GM21381 (cell line): ENCODE data around the gene CAV1.
A peak's percentile ranks its signal among the peaks of the same experiment; 100 is the strongest.
"Not testable (repeated sequence)": the region's sequence is repeated elsewhere in the genome, so short reads cannot be mapped to it uniquely, and the experiment has no call there.

Source experiments
- ATAC-seq: cut with Tn5 transposase; IDR thresholded peaks from one replicate; pipeline ENCODE4 v1.9.1; 2021; ENCODE audit warnings: mild to moderate bottlenecking, moderate library complexity; ENCODE audit not compliant: unreplicated experiment

The CAV1 gene

DNA sequence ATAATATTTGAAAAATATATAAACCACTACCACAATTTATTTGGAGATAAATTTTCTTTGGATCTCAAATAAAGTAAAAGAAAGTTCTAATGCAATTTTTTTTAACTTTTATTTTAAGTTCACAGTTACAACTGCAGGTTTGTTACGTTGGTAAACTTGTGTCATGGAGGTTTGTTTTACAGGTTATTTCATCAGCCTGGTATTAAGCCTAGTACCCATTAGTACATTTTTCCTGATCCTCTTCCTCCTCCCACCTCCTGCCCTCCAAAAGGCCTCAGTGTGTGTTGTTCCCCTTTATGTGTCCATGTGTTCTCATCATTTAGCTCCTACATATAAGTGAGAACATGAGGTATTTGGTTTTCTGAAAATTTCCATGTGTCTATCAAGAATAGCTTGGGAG is 54.5 kb downstream of the CAV1 start:
- no peak for ATAC-seq

DNA sequence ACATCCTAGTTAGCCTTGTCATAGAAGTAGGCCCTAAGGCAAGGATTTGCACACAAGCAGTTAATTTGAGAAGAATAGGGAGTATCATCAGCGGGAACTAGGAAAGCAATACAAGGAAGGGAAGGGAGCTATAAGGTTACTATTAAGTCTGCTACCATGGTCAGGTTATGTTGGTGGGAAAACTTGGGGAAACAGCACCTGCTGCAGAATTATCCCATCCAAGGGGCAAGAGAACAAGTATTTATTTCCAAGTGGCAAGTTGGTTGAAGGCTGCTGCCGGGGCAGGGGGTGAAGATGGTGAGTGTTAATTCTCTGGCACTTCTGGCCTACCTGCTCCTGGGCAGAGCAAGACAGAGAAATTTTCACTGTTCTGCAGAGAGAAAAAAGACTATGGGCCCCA is 55.0 kb downstream of the CAV1 start:
- ATAC-seq = no peak

DNA sequence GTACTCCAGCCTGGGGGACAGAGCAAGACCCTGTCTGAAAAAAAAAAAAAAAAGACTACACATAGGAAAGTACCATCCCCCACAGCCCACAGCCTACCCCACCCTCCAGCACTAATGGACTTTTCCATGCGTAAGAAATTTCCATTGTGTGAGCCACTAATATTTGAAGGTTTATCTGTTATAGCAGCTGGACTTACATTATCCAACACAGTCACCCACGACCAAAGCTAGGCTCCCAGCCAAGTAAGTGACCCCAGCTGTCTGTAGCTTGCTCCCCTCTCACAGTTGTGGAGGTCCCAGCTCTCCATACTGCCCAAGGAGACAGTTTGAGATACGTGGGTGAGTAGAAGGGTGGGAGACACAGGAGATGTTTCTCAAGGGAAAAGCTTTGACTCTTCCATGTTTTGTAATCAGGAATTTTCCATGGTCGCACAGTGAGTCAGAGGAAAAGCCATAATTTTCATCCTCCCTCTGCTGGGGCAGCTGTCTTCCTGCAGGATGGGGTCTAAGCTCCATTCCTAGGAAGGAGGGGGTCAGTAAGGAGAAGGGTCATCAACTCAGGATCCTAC is 57.4 kb downstream of the CAV1 start:
- no peak for ATAC-seq

- no peak for ATAC-seq
Observed at GRCh38 chr7:116582806-116583444, 58.1 kb downstream of the CAV1 start.

DNA sequence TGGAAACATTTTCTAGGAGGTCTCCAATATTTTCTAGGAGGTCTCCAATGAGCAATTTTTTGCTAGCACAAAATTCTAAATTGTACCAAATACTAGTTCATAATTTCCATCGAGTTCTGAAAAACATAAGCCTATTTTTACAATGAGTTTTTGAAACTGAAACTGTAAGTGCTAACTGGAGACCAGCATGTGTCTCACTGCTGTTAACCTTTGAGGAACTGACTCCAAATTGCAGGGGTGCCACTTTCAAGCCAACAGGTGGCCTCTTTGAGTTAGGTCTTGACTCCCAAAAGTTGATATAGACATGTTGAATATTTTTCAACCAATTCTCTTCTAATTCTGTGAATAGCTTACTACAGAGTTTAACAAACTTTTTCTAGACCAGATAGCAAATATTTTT is 58.8 kb downstream of the CAV1 start:
- peak; percentile 95 for ATAC-seq

DNA sequence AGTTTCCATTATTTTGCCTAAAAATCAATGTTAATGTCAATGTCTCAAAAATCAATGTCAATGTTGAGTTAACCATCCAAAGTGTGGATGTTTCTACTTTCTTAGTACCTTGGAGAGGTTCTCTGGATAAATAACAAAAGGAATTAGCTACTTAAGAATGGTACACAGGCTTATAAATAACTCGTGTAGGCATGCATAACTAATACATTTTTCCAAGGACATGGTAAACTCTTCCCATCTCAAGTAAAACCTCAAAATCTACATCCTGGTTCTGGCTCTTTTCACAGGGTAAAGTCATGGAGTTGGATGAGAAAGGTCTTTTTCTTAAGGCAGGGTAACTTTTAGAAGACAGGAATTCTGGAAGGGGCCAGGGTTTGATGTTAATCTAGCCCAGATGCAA is 59.9 kb downstream of the CAV1 start:
- no peak for ATAC-seq

DNA sequence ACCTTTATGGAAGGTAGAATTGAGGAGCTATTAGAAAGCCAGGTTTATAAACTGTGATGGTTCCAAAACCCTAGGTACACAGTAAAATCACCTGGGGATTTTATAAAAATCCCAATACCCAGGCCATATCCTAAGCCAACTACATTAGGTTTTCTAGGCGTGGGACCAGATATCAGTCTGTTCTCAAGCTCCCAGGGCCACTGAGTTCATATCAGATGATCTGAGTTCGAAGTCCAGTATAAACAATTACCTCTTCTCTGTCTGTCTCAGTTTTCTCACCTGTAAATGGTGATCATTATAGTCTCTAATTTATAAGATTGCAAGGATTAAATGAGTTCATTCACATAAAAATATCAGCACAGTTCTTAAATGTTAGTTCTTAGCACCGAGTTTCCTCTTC is 60.6 kb downstream of the CAV1 start:
- no peak for ATAC-seq

DNA sequence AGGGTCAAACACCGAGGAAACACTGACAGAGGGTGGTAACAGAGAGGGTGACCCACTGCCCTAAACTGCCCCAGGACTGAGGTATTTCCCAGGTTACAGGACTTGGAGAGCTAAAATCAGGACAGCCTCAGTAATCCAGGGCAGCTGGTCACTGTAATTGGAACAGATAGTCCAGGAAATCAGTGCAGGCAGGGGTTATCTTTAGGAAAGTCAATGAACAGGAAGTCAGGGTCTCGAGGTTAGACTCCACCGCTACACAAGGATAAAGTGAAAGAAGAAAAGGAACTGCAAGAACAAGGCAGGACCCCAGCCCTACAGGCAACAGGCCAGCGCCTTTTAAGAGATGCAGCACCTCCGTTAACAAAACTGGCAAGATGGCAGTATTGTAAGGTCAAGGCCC is 61.1 kb downstream of the CAV1 start:
- no peak for ATAC-seq

DNA sequence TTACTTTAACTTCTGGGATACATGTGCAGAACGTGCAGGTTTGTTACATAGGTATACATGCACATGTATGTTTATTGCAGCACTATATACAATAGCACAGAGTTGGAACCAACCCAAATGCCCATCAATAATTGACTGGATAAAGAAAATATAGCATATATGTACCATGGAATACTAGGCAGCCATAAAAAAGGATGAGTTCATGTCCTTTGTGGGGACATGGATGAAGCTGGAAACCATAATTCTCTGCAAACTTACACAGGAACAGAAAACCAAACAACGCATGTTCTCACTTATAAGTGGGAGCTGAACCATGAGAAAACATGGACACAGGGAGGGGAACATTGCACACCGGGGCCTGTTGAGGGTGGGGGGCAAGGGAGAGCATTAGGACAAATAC is 62.4 kb downstream of the CAV1 start:
- not testable (repeated sequence) for ATAC-seq

- ATAC-seq = peak; percentile 45
Observed at GRCh38 chr7:116588225-116588624, 63.4 kb downstream of the CAV1 start.

DNA sequence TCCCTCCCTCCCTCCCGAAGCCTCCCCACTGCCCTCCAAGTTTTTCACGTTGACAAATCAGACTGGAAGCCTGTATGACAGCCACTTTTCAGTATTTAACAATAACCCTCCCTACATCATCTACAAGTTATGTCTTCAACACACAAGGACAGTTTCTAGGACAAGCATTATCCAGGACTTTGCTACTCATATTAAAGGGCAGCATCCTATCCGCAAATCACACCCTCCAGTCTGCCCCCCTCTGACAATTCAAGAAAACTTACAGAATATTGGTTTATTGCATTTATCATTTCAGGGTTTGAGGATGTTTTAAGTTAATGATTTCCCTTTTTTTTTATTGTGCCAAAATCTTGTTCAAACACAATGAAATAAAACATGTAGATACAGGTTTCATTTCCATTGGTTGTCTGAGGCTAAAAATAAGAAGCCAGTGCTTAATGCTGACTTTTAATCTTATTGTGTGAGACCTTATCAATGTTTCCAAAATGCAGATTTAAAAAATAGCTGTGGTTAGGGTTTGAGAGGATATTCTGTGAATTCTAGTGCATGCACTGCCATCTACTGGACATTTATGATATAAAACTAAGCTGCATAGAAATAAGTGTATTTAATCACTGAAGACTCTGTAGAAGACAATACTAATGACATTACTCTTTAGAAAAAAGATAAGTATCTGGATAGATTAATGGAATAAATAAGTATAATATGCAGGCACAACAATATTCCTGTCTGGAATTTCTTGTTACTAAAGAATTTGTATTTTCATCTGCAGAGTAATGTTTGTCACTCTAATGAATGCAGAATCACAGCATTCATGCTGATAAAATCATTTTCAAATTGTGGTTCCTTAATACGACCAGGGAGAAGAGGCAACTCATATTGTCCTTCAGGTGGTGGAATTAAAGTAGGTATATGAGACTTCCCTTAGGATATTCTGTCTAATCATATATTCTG is 64.1 kb downstream of the CAV1 start:
- peak; percentile 40 for ATAC-seq

DNA sequence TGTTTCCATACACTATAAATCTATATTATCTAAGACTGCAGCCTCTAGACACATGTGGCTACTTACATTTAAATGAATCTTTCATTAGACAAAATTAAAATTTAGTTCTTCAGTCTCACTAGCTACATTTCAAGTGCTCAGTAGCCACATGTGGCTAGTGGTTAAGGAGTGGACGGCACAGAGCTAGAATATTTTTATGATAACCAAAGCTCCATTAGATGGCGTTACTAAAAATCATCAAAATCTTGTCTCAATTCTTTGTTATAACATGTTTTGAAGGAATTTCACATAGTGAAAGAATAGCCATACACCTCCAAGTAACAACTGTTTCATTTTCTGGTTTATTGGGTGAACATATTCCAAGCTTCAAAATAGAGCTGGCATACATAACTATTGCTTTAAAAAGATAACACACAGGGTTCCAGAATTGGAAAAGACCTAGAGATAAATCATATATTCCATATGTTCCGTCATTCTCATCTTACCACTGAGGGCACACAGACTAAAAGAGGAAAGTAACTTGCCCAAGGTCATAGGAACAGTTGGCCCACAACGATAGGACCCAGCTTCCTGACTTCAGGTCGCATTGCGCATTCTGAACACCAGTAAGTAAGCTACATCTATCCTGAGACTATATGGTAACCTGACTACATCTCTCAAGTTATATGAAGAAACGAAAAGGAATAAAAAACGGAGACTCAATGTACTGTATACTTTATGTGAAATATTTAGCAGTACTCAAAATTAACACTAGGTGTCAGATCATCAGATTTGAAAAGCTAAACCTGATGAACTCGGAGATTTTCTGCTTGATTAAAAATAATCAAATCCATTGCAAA is 66.6 kb downstream of the CAV1 start:
- ATAC-seq = no peak

GRCh38 chr7:116592041-116592355 is 67.2 kb downstream of the CAV1 start:
- no peak for ATAC-seq

- ATAC-seq = no peak
Observed at GRCh38 chr7:116592445-116592844, 67.6 kb downstream of the CAV1 start.

DNA sequence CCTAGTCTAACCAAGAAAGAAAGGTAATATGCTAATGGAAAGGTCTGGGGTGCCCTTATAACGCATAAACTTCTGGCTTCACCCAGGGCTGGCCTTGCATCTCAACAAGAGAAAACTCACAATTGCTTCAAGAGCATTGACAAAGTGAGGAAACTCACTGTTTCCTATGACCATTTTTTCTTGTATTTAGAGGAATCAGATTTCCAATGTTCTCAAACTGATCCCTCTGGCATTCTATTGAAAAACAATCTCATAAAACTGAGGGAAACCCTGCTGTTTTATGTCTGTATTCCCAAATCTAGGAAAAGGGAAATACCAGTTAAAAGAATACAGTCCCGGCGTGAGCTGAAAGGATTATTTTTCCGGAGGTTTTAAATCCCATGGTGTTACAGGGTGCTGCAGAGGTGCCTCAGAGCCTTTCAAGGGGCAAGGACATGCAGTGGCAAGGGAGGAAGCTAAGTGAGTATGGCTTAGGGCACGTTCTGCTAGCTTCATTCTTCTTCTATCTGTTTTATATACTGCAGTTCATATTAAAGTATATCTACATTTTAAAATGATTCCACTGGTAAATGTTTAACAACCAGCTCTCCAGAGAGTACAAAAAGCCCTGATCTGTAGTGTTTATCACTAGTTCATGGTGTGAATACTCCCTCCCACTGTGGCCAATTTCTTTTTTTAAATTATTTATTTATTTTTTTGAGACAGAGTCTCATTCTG is 68.7 kb downstream of the CAV1 start:
- ATAC-seq = no peak

GRCh38 chr7:116595063-116595462 is 70.2 kb downstream of the CAV1 start:
- no peak for ATAC-seq

- ATAC-seq = no peak
Observed at GRCh38 chr7:116597384-116597783, 72.5 kb downstream of the CAV1 start.

DNA sequence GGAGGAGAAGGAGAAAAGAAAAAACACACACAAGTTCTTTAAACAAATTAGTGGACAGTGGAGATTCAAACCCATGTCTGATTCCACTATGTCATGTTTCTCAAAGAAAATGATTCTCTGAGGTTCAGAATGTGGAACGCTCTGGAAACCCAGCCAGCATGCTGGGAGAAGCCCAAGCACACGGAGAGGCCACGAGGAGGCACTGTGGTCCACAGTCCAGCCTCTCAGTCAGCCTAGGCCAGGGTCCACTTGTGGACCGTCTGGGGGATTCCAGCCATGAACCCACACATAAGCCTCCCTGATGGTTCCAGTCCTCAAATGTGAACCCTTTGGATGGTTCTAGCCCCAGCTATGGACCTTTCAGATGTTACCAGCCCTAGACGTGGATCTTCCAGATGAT is 73.4 kb downstream of the CAV1 start:
- ATAC-seq = no peak

GRCh38 chr7:116598861-116599260 is 74.0 kb downstream of the CAV1 start:
- no peak for ATAC-seq

GRCh38 chr7:116601426-116601825 is 76.6 kb downstream of the CAV1 start:
- ATAC-seq = no peak

DNA sequence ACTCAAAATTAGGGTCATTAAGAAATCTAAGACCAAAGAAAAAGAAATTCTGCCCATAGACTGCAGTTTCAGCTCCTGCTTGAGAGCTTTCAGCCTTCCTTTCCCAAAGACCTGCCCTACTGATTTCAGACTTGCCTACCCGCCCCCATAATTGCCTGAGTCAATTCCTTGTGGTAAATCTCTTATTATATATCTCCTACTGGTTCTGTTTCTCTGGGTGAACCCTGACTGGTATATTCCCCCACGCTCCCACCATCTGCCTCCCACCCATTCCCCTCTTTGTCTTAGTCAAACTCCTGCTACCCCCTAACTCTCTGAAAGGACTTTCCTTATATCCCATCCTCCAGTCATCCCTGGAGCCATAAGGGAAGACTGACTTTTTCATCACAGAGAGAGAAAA is 82.5 kb downstream of the CAV1 start:
- no peak for ATAC-seq
